ENCODE results near the gene GLCE.

GLCE gene

GRCh38 chr15:69160141-69160993 lies at the start of gene GLCE:
GLCE (plus strand) TSS chr15:69160635; CDS start chr15:69255807, 95,172 bp downstream.
- Histone ChIP-seq H3K4me2 (ENCODE audit: low read depth, low read length, poor library complexity, severe bottlenecking) (peak within 1 kb of the TSS; percentile 81), H2AFZ (ENCODE audit: low read length) (peak within 1 kb of the TSS; percentile 95), H3K4me1 (ENCODE audit: insufficient read depth, low read length, poor library complexity, severe bottlenecking) (peaks cover 11% of the 10 kb centered on the region), H3K27me3 (ENCODE audit: insufficient read depth, low read length, poor library complexity, severe bottlenecking) (no peaks in the 10 kb centered on the region), H3K36me3 (ENCODE audit: insufficient read depth, low read length) (no peaks in the 10 kb centered on the region), H3K4me3 (ENCODE audit: low read length, poor library complexity, severe bottlenecking) (peak within 1 kb of the TSS; percentile 88), H3K79me2 (ENCODE audit: insufficient read depth, low read length) (no peaks in the 10 kb centered on the region), H3K9ac (ENCODE audit: low read depth, low read length, poor library complexity, severe bottlenecking) (peak within 1 kb of the TSS; percentile 79), H4K20me1 (ENCODE audit: insufficient read depth, low read length, poor library complexity, severe bottlenecking) (no peaks in the 10 kb centered on the region), H3K9me3 (ENCODE audit: insufficient read depth, low read depth, low read length) (no peaks in the 10 kb centered on the region), H3K9me2 (replicated peaks; ENCODE audit: low read depth, low read length) (no peaks in the 10 kb centered on the region), H3F3A (ENCODE audit: low read depth) (no peaks in the 10 kb centered on the region)
- no peak for TF ChIP-seq EZH2phosphoT487 (IDR thresholded peaks at IDR 0.05; ENCODE audit: borderline replicate concordance)
- no peak for TF ChIP-seq CTCF (conservative IDR thresholded peaks at IDR 0.05; ENCODE audit: low read length)

- Histone ChIP-seq H4K20me1 (ENCODE audit: insufficient read depth, low read length, poor library complexity, severe bottlenecking) (no peaks in the 10 kb centered on the region), H3K9me3 (ENCODE audit: insufficient read depth, low read depth, low read length) (no peaks in the 10 kb centered on the region), H3K4me1 (ENCODE audit: insufficient read depth, low read length, poor library complexity, severe bottlenecking) (no peaks in the 10 kb centered on the region), H3K79me2 (ENCODE audit: insufficient read depth, low read length) (no peaks in the 10 kb centered on the region), H3K4me2 (ENCODE audit: low read depth, low read length, poor library complexity, severe bottlenecking) (no peak overlapping the region), H3K4me3 (ENCODE audit: low read length, poor library complexity, severe bottlenecking) (no peak overlapping the region), H3F3A (ENCODE audit: low read depth) (no peaks in the 10 kb centered on the region), H3K36me3 (ENCODE audit: insufficient read depth, low read length) (no peaks in the 10 kb centered on the region), H3K27me3 (ENCODE audit: insufficient read depth, low read length, poor library complexity, severe bottlenecking) (peaks cover 97% of the 10 kb centered on the region), H3K9me2 (replicated peaks; ENCODE audit: low read depth, low read length) (no peaks in the 10 kb centered on the region), H2AFZ (ENCODE audit: low read length) (no peak overlapping the region), H3K9ac (ENCODE audit: low read depth, low read length, poor library complexity, severe bottlenecking) (no peak overlapping the region)
- TF ChIP-seq EZH2phosphoT487 (IDR thresholded peaks at IDR 0.05; ENCODE audit: borderline replicate concordance) = no peak
- TF ChIP-seq CTCF (conservative IDR thresholded peaks at IDR 0.05; ENCODE audit: low read length) = no peak
Measured at GRCh38 chr15:69114331-69114928, 46.0 kb upstream of the GLCE start.

DNA sequence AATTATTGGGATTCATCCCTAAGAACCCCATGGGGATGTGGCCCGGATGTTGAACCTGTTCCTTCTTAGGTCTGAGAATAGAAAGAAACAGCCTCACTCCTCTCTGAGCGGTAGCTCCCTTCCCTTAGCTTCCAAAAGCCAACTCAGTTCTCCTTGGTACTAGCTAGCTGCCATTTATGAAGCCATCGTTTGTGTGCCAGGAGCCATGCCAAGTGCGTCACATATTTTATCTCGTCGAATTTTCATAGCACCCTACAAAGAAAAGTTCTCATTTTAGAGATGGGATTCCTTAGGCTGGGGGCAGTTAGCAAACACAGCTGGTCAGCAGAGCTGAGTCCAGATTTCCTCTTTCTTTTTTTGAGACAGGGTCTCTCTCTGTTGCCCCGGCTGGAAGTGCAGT lies 45.4 kb upstream of the GLCE start:
- H3K4me1 ChIP-seq (ENCODE audit: insufficient read depth, low read length, poor library complexity, severe bottlenecking) = no peaks in the 10 kb centered on the region
- TF ChIP-seq EZH2phosphoT487 (IDR thresholded peaks at IDR 0.05; ENCODE audit: borderline replicate concordance) (no peak), CTCF (conservative IDR thresholded peaks at IDR 0.05; ENCODE audit: low read length) (no peak)

More for the DNA sequence above, 45.4 kb upstream of the GLCE start:
- Histone ChIP-seq H3K9me3 (ENCODE audit: insufficient read depth, low read depth, low read length) (no peaks in the 10 kb centered on the region), H4K20me1 (ENCODE audit: insufficient read depth, low read length, poor library complexity, severe bottlenecking) (no peaks in the 10 kb centered on the region), H2AFZ (ENCODE audit: low read length) (no peak overlapping the region), H3K4me3 (ENCODE audit: low read length, poor library complexity, severe bottlenecking) (no peak overlapping the region), H3F3A (ENCODE audit: low read depth) (no peaks in the 10 kb centered on the region), H3K4me2 (ENCODE audit: low read depth, low read length, poor library complexity, severe bottlenecking) (no peak overlapping the region), H3K9me2 (replicated peaks; ENCODE audit: low read depth, low read length) (no peaks in the 10 kb centered on the region), H3K36me3 (ENCODE audit: insufficient read depth, low read length) (no peaks in the 10 kb centered on the region), H3K27me3 (ENCODE audit: insufficient read depth, low read length, poor library complexity, severe bottlenecking) (peaks cover 95% of the 10 kb centered on the region), H3K9ac (ENCODE audit: low read depth, low read length, poor library complexity, severe bottlenecking) (no peak overlapping the region), H3K79me2 (ENCODE audit: insufficient read depth, low read length) (no peaks in the 10 kb centered on the region)
